Transverse colon (tissue), 4 donors: ENCODE data around the gene MMP19. TPM values are rescaled to one million over a fixed set of nuclear protein-coding genes. Genes with fewer than 3 reads are reported as not detected.

Experiments
- DNase-seq: peaks from one replicate; pipeline ENCODE4 v3.0.0-alpha.2; 2019
- H3K27ac ChIP-seq, 4 donors: fragments of 200-600 bp; sonication (generic); 2 replicates each; pipeline ENCODE4 v1.5.1; 2016 to 2018; ENCODE audit warnings: inconsistent platforms in 4 of 4
- H3K27me3 ChIP-seq: fragments of 200-600 bp; sonication (generic); 2 replicates; pipeline ENCODE4 v1.5.1; 2017; ENCODE audit warnings: inconsistent platforms
- H3K36me3 ChIP-seq, 4 donors: fragments of 200-600 bp; sonication (generic); 2 replicates each; pipeline ENCODE4 v1.5.1; 2017 to 2019; ENCODE audit warnings: inconsistent platforms in 4 of 4
- H3K4me1 ChIP-seq, 4 donors: fragments of 200-600 bp; sonication (generic); 2 replicates each; pipeline ENCODE4 v1.5.1; 2017 to 2020; ENCODE audit warnings: inconsistent platforms in 4 of 4
- H3K4me3 ChIP-seq, 4 donors: fragments of 200-600 bp; sonication (generic); 1 replicate in 1 of 4; 2 replicates in 3 of 4; pipeline versions ENCODE4 v1.5.1 to v1.6.1; 2017 to 2019; ENCODE audit warnings: inconsistent platforms in 4 of 4
- H3K9me3 ChIP-seq, 2 donors: fragments of 200-600 bp; sonication (generic); 2 replicates each; pipeline ENCODE4 v1.5.1; 2017 to 2019; ENCODE audit warnings: inconsistent platforms in 2 of 2
- EP300 ChIP-seq: sonication (generic); formaldehyde crosslinking; IDR thresholded peaks from one replicate; pipeline ENCODE4 v1.6.1; 2017; ENCODE audit warnings: antibody characterized with exemption, low read depth
- POLR2A ChIP-seq: fragments of 450-650 bp; IDR thresholded peaks from one replicate; pipeline ENCODE4 v1.6.1; 2016; ENCODE audit warnings: antibody characterized with exemption, mild to moderate bottlenecking, moderate library complexity
- POLR2AphosphoS5 ChIP-seq, 3 donors: sonication (generic); formaldehyde crosslinking; IDR thresholded peaks; one replicate each; pipeline ENCODE4 v1.6.1; 2016; ENCODE audit warnings: antibody characterized with exemption in 3 of 3
- WGBS, 2 donors: methylation state at CpG; one replicate each; pipeline ENCODE4 v1.1.5; 2018; ENCODE audit warnings: low coverage in 1 of 2; 5-methylcytosine and 5-hydroxymethylcytosine counted together
- in situ Hi-C, 4 donors: fragments of 200-750 bp; cut with MboI; loops; one replicate each; pipeline versions ENCODE4 v1.15.0 to v1.15.1; 2017; ENCODE audit warnings: low sequenced_read_pairs in 3 of 4, low pct_ligation_motif_present in 1 of 4, low pct_unique_long_range_greater_than_20kb in 1 of 4
- intact Hi-C: fragments of 100-400 bp; cut with DNase I; formaldehyde crosslinking; loops from one replicate; pipeline ENCODE4 v1.15.1; 2023; ENCODE audit warnings: low total_unique reads
- total RNA-seq, 4 donors: library from RNA; depleted of rRNA; stranded (reverse); fragments of >200 nt; gene quantifications; one replicate each; pipeline ENCODE4 v1.1.0, GENCODE V29; 2016
- TF ChIP-seq, protein P1 (sequence below), 5 experiments: fragments of 200-600 bp in 3 of 5; fragments of 450-650 bp in 2 of 5; sonication (generic) in 3 of 5; IDR thresholded peaks; 1 replicate in 2 of 5; 2 replicates in 3 of 5; pipeline ENCODE4 v1.5.1; 2016 to 2017; ENCODE audit warnings: antibody characterized with exemption in 5 of 5, inconsistent platforms in 3 of 5, mild to moderate bottlenecking in 2 of 5, moderate library complexity in 1 of 5

MMP19 gene
- total RNA-seq, 4 donors from 2014 or later, result 5.2 to 29.2 (median 14.8) TPM

DNA sequence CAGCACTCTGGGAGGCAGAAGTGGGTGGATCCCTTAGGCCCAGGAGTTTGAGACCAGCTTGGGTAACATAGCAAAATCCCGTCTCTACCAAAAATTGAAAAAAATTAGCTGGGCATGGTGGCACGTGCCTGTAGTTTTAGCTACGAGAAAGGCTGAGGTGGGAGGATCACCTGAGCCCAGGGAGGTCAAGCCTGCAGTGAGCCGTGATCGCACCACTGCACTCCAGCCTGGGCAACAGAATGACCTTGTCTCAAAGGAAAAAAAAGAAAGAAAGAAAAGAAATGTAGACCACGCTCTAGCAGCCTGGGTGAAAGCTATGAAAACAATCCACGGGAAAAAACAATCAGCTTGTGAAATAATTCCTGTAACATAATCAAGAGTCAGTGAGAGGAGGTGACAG is 54.2 kb downstream of the MMP19 start:
- no peak overlapping the region for H3K27ac ChIP-seq
- no peaks in the 10 kb centered on the region for H3K9me3 ChIP-seq
- no peaks in the 10 kb centered on the region for H3K4me1 ChIP-seq
- WGBS, 2 donors, result 93 to 97% methylated on average over 2 to 7 of the region's 7 CpGs
- no peak overlapping the region for H3K4me3 ChIP-seq
- TF ChIP-seq EP300 (no peak), POLR2A (no peak), POLR2AphosphoS5 (IDR thresholded peaks at IDR 0.05) (no peak)
- TF ChIP-seq, protein P1, sequence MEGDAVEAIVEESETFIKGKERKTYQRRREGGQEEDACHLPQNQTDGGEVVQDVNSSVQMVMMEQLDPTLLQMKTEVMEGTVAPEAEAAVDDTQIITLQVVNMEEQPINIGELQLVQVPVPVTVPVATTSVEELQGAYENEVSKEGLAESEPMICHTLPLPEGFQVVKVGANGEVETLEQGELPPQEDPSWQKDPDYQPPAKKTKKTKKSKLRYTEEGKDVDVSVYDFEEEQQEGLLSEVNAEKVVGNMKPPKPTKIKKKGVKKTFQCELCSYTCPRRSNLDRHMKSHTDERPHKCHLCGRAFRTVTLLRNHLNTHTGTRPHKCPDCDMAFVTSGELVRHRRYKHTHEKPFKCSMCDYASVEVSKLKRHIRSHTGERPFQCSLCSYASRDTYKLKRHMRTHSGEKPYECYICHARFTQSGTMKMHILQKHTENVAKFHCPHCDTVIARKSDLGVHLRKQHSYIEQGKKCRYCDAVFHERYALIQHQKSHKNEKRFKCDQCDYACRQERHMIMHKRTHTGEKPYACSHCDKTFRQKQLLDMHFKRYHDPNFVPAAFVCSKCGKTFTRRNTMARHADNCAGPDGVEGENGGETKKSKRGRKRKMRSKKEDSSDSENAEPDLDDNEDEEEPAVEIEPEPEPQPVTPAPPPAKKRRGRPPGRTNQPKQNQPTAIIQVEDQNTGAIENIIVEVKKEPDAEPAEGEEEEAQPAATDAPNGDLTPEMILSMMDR (IDR thresholded peaks at IDR 0.05), result no peak
- peaks cover 0 to 84% (median 31%) of the 10 kb centered on the region in 4 donors for H3K36me3 ChIP-seq
- in situ Hi-C loops, result no loop called here
- H3K27me3 ChIP-seq, result no peaks in the 10 kb centered on the region
- DNase-seq, result no peak
- intact Hi-C loops, result no loop called here

Other genes with a start within 250 kb of the MMP19 start
- not detected for gene OR10P1, start 206.0 kb downstream of the MMP19 start, total RNA-seq
- gene ITGA7, start 135.0 kb downstream of the MMP19 start, total RNA-seq, result 100 to 1,000 TPM in 1 of 4 donors, 10 to 100 TPM in 3; 14.4 to 125 (median 23.6) TPM
- 100 to 1,000 TPM; 158 to 494 (median 381) TPM for gene BLOC1S1, start 126.9 kb downstream of the MMP19 start, total RNA-seq
- gene RDH5, start 122.5 kb downstream of the MMP19 start, total RNA-seq, result 10 to 100 TPM; 16.5 to 74.4 (median 58.3) TPM
- 100 to 1,000 TPM; 427 to 723 (median 581) TPM for gene CD63, start 113.9 kb downstream of the MMP19 start, total RNA-seq
- 1 to 10 TPM in 1 of 4 donors, under 1 TPM in 3; 0.37 to 1.7 (median 0.60) TPM for gene GDF11, start 99.8 kb downstream of the MMP19 start, total RNA-seq
- 10 to 100 TPM; 38.0 to 50.7 (median 45.0) TPM for gene SARNP, start 25.2 kb downstream of the MMP19 start, total RNA-seq
- gene ORMDL2, start 24.9 kb downstream of the MMP19 start, total RNA-seq, result 10 to 100 TPM in 2 of 4 donors, 1 to 10 TPM in 2; 3.7 to 40.3 (median 21.7) TPM
- 10 to 100 TPM; 10.3 to 35.4 (median 24.1) TPM for gene DNAJC14, start 13.3 kb downstream of the MMP19 start, total RNA-seq
- 10 to 100 TPM; 35.2 to 56.4 (median 47.8) TPM for gene PYM1, start 85.0 kb upstream of the MMP19 start, total RNA-seq
- 100 to 1,000 TPM; 101 to 268 (median 138) TPM for gene DGKA, start 88.2 kb upstream of the MMP19 start, total RNA-seq
- gene PMEL, start 123.1 kb upstream of the MMP19 start, total RNA-seq, result 1 to 10 TPM in 3 of 4 donors, not detected in 1; 2.4 to 7.0 (median 4.9) TPM
- gene CDK2, start 123.9 kb upstream of the MMP19 start, total RNA-seq, result 10 to 100 TPM in 3 of 4 donors, 1 to 10 TPM in 1; 6.7 to 22.3 (median 11.1) TPM
- 10 to 100 TPM; 66.3 to 97.5 (median 88.4) TPM for gene RAB5B, start 131.1 kb upstream of the MMP19 start, total RNA-seq
- gene SUOX, start 154.3 kb upstream of the MMP19 start, total RNA-seq, result 10 to 100 TPM; 30.1 to 45.3 (median 33.9) TPM
- gene IKZF4, start 178.1 kb upstream of the MMP19 start, total RNA-seq, result 1 to 10 TPM; 1.9 to 6.2 (median 3.9) TPM
- 1,000 to 10,000 TPM in 2 of 4 donors, 100 to 1,000 TPM in 2; 283 to 2,670 (median 937) TPM for gene RPS26, start 199.0 kb upstream of the MMP19 start, total RNA-seq
- 100 to 1,000 TPM; 270 to 634 (median 340) TPM for gene ERBB3, start 237.2 kb upstream of the MMP19 start, total RNA-seq